ENCODE data around the gene TCAP.

Gene TCAP

GRCh38 chr17:39658760-39659159 lies 6.4 kb upstream of the TCAP start:
- no peak for DNase-seq (ENCODE audit: low read depth)
- no peak overlapping the region for H3K4me3 ChIP-seq (ENCODE audit: low read depth, low read length)
- no peak for TF ChIP-seq CTCF (conservative IDR thresholded peaks at IDR 0.05; ENCODE audit: low read depth, low read length)

- TF ChIP-seq CTCF (conservative IDR thresholded peaks at IDR 0.05; ENCODE audit: low read depth, low read length), result no peak
- H3K4me3 ChIP-seq (ENCODE audit: low read depth, low read length), result no peak overlapping the region
- no peak for DNase-seq (ENCODE audit: low read depth)
These were observed 5.7 kb upstream of the TCAP start for GRCh38 chr17:39659279-39660010.

DNA sequence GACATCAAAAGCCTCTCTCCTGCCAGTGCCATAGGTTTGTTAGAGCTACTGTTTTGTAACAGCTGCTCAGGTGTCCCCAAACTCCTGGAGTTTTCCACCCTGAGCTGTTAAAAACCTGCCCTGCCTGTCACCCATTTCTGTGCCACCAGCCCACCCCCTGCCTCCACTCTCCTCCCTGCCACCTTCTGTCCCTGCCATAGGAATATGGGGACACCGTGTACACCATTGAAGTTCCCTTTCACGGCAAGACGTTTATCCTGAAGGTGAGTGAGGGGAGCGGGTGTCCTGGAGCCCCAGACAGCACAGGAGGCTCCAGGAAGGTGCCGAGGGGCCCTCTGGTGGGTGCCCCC lies 5.2 kb upstream of the TCAP start:
- H3K4me3 ChIP-seq (ENCODE audit: low read depth, low read length), result no peak overlapping the region
- no peak for TF ChIP-seq CTCF (conservative IDR thresholded peaks at IDR 0.05; ENCODE audit: low read depth, low read length)

GRCh38 chr17:39660397-39661385 lies 4.5 kb upstream of the TCAP start:
- no peak for TF ChIP-seq CTCF (conservative IDR thresholded peaks at IDR 0.05; ENCODE audit: low read depth, low read length)
- no peak for DNase-seq (ENCODE audit: low read depth)
- H3K4me3 ChIP-seq (ENCODE audit: low read depth, low read length), result no peak overlapping the region

More for the DNA sequence above, 5.2 kb upstream of the TCAP start:
- no peak for DNase-seq (ENCODE audit: low read depth)

DNA sequence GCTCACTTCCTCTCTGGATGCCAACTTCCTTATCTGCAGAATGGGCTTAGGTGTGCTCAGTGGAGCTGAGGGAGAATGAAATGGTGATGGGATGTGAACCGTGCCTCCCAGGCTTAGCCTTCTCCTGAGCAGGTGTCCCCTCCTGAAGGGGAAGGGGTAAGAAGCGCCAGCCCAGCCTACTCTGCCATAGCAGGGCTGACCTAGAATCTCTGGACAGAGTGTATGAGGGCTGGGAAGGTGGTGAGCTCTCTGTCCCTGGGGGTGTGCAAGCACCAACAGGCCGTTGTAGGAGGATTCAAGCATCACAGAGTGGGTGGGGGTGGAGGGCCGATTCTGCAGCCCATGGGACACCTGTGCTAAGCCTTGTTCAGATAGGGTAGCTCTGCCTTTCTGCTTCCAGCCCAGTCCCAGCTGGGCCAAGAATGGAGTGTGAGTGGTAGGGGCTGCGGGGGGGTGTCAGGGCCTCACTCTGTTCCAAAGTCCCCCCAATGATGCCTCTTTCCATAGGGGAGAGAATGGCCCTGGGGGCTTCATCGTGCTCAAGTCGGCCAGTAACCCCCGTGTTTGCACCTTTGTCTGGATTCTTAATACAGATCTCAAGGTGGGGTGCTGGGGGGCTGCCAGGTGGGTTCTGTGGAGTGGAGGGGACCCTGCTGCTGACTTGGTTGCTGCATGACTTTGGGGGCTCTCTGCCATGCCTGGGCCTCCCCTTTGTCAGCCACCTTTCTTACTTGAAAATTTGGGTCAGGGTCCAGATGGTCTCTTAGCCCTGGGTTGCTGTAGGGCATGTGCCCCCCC lies 3.2 kb upstream of the TCAP start:
- no peak for TF ChIP-seq CTCF (conservative IDR thresholded peaks at IDR 0.05; ENCODE audit: low read depth, low read length)
- no peak overlapping the region for H3K4me3 ChIP-seq (ENCODE audit: low read depth, low read length)
- no peak for DNase-seq (ENCODE audit: low read depth)

DNA sequence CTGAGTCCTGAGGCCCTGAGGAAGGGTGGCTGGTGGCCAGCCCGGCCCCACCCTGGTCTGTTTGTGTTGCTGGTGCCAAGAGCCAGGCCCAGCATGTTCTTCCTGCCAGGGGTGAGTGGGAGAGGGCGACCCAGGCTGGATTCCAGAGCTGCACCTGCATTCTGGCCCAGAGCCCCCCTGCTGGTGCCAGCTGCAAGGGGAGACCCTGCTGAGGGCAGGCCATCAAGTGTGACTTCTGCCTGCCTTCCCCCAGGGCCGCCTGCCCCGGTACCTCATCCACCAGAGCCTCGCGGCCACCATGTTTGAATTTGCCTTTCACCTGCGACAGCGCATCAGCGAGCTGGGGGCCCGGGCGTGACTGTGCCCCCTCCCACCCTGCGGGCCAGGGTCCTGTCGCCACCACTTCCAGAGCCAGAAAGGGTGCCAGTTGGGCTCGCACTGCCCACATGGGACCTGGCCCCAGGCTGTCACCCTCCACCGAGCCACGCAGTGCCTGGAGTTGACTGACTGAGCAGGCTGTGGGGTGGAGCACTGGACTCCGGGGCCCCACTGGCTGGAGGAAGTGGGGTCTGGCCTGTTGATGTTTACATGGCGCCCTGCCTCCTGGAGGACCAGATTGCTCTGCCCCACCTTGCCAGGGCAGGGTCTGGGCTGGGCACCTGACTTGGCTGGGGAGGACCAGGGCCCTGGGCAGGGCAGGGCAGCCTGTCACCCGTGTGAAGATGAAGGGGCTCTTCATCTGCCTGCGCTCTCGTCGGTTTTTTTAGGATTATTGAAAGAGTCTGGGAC lies 2.4 kb upstream of the TCAP start:
- no peak for DNase-seq (ENCODE audit: low read depth)
- TF ChIP-seq CTCF (conservative IDR thresholded peaks at IDR 0.05; ENCODE audit: low read depth, low read length), result no peak
- H3K4me3 ChIP-seq (ENCODE audit: low read depth, low read length), result no peak overlapping the region
